Measurements from ENCODE around the gene RIPOR3. TPM values are rescaled to one million over a fixed set of nuclear protein-coding genes. Genes with fewer than 3 reads are reported as not detected.

Gene RIPOR3
- total RNA-seq, 2 donors from 2014 or later, result 0.46 to 1.4 TPM

DNA sequence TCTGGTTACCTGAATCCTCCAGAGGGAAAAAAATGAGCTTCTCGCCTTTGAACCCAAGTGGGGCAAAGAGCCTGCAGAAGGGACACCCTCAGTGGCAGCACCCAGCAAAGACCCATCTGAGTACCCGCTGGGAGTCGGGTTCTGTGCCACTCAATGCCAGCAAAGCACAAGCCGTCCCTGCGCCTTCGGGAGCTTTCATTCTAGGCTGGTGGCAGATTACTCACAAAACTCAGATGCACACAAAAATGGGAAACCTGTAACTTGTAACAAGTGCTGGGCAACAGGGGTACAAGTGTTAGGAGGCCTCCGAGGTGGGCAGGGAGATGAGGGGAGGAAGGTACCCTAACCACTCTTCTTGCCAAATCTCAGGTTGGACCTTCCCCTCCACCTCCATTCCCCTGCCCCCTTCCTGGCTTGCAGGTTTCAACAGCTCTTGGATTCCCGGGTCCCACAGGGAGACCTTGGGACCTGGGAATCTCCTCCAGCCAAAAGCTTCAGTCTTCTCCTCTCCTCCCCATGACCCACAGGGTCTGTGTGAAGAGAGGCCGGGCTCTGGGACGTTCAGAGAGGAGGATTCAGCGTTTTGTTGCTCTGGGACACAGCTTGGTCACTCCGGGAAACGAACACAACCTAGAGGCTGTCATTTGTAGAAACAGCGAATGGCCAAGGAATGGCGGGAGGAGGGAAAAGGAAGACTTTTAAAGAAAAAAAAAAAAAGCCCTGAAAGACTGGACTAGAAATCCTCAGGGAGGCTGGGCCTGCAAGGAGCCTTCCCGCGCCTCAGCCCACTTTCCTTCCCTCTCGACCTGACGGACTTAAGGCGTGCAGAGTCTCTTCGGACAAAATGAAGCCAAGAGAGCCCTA lies 38.8 kb upstream of the RIPOR3 start:
- H3K4me1 ChIP-seq (ENCODE audit: control insufficient read depth, insufficient read depth, low read length), result no peaks in the 10 kb centered on the region
- Mint-ChIP-seq H3K27me3 (ENCODE audit: insufficient read depth) (peaks cover 2% of the 10 kb centered on the region), H3K36me3 (ENCODE audit: low read depth) (peaks cover 15% of the 10 kb centered on the region), H3K9me3 (no peaks in the 10 kb centered on the region), H3K4me1 (peaks cover 22% of the 10 kb centered on the region), H3K4me3 (peak overlapping the region; percentile 88), H3K27ac (peak overlapping the region; percentile 95)
- 35 to 54% methylated on average over 10 to 21 of the region's 21 CpGs for WGBS, 2 experiments (ENCODE audit: insufficient coverage in 1 of 2, insufficient read length in 1 of 2)
- peak overlapping the region; percentile 56 for H3K9ac ChIP-seq (ENCODE audit: extremely low read depth, low read length, poor library complexity, severe bottlenecking)
- H3K36me3 ChIP-seq (ENCODE audit: control insufficient read depth, insufficient read depth, low read length), result peaks cover 9% of the 10 kb centered on the region
- TF ChIP-seq, protein P1, sequence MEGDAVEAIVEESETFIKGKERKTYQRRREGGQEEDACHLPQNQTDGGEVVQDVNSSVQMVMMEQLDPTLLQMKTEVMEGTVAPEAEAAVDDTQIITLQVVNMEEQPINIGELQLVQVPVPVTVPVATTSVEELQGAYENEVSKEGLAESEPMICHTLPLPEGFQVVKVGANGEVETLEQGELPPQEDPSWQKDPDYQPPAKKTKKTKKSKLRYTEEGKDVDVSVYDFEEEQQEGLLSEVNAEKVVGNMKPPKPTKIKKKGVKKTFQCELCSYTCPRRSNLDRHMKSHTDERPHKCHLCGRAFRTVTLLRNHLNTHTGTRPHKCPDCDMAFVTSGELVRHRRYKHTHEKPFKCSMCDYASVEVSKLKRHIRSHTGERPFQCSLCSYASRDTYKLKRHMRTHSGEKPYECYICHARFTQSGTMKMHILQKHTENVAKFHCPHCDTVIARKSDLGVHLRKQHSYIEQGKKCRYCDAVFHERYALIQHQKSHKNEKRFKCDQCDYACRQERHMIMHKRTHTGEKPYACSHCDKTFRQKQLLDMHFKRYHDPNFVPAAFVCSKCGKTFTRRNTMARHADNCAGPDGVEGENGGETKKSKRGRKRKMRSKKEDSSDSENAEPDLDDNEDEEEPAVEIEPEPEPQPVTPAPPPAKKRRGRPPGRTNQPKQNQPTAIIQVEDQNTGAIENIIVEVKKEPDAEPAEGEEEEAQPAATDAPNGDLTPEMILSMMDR (conservative IDR thresholded peaks at IDR 0.05), result no peak
- no peaks in the 10 kb centered on the region for H3K9me3 ChIP-seq (ENCODE audit: control insufficient read depth, low read length)
- peak; percentile 73 for DNase-seq
- peak overlapping the region; percentile 72 for H3K27ac ChIP-seq (ENCODE audit: low read depth, low read length)
- no peaks in the 10 kb centered on the region for H3K27me3 ChIP-seq (ENCODE audit: control insufficient read depth, insufficient read depth, low read length, poor library complexity, severe bottlenecking)
- peak overlapping the region; percentile 86 for H3K4me3 ChIP-seq (ENCODE audit: low read length)

DNA sequence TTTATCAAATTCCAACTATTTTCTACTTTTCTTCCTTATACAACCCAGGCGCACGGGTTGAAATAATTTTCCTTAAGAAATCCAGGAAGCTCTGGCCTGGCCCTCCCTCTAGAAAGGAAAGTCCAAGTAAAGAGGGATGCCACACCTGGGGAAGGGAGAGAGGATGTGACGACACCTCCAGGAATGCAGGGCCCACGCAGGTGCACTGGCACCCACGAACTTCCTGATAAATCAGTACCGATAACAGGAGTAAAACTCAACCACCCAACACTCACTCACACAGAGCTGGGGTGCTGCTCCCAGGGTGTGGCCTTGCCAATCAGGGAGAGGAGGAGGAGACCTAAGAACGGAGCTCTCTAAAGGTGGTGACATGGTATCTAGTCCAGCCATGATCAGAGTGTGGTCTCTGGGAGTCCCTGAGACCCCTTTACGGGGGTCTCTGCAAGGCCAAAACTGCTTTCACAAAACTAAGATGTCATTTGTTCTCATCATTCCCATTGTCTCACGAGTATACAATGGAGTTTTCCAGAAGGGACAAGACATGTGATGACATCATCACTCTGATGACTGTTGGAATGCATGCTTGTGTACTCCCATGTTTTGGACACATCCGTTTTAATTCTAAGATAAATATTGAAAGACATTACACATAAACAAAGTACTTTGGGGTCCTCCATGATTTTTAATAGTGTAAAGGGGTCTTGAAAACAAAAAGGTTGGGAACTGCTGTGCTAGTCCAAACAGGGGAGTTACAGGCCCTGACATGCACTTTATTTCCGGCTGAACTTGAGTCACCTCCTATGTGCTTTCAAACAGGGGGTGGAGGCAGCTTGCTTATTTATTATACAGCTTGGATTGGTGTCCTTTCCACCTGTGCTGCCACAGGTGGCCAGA lies 37.9 kb upstream of the RIPOR3 start:
- 87 to 90% methylated on average over 3 to 9 of the region's 11 CpGs for WGBS, 2 experiments (ENCODE audit: insufficient coverage in 1 of 2, insufficient read length in 1 of 2)
- Histone ChIP-seq H3K36me3 (ENCODE audit: control insufficient read depth, insufficient read depth, low read length) (peaks cover 5% of the 10 kb centered on the region), H3K27ac (ENCODE audit: low read depth, low read length) (no peak overlapping the region), H3K4me3 (ENCODE audit: low read length) (no peak overlapping the region), H3K9ac (ENCODE audit: extremely low read depth, low read length, poor library complexity, severe bottlenecking) (peak overlapping the region; percentile 56), H3K27me3 (ENCODE audit: control insufficient read depth, insufficient read depth, low read length, poor library complexity, severe bottlenecking) (no peaks in the 10 kb centered on the region), H3K9me3 (ENCODE audit: control insufficient read depth, low read length) (no peaks in the 10 kb centered on the region), H3K4me1 (ENCODE audit: control insufficient read depth, insufficient read depth, low read length) (peaks cover 4% of the 10 kb centered on the region)
- peak; percentile 41 for DNase-seq
- TF ChIP-seq, protein P1 (conservative IDR thresholded peaks at IDR 0.05), result no peak
- H3K4me1 Mint-ChIP-seq, result peaks cover 20% of the 10 kb centered on the region
- peaks cover 7% of the 10 kb centered on the region for H3K36me3 Mint-ChIP-seq (ENCODE audit: low read depth)
- H3K27me3 Mint-ChIP-seq (ENCODE audit: insufficient read depth), result peaks cover 2% of the 10 kb centered on the region
- peak overlapping the region; percentile 88 for H3K4me3 Mint-ChIP-seq
- H3K27ac Mint-ChIP-seq, result no peak overlapping the region
- no peaks in the 10 kb centered on the region for H3K9me3 Mint-ChIP-seq

DNA sequence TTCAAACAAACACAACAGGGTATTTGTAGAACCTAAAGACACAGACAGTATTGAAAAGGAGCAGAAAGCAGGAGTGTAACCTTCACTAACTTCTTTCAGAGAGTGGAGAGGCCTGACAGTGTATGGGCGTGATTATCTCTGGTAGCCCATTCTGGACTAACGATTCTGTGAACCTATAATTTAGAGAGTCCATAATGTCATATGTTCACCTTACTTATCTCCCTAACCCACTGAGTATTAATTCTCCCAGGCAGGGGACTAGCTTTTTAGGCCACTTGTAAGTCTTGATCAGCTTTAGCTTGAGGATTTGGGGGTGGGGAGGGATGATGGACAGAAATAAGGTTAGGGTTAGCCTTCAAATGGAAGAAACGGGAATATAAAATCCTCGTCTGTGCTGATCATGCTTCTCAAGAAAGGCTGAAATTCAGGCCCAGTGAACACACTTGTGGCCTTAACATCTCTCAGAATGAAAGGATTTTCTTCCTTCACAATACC lies 37.2 kb upstream of the RIPOR3 start:
- no peaks in the 10 kb centered on the region for H3K9me3 Mint-ChIP-seq
- Histone ChIP-seq H3K9ac (ENCODE audit: extremely low read depth, low read length, poor library complexity, severe bottlenecking) (no peak overlapping the region), H3K9me3 (ENCODE audit: control insufficient read depth, low read length) (no peaks in the 10 kb centered on the region), H3K4me3 (ENCODE audit: low read length) (no peak overlapping the region), H3K4me1 (ENCODE audit: control insufficient read depth, insufficient read depth, low read length) (peaks cover 4% of the 10 kb centered on the region), H3K27ac (ENCODE audit: low read depth, low read length) (no peak overlapping the region), H3K27me3 (ENCODE audit: control insufficient read depth, insufficient read depth, low read length, poor library complexity, severe bottlenecking) (no peaks in the 10 kb centered on the region), H3K36me3 (ENCODE audit: control insufficient read depth, insufficient read depth, low read length) (no peaks in the 10 kb centered on the region)
- H3K27ac Mint-ChIP-seq, result no peak overlapping the region
- peaks cover 2% of the 10 kb centered on the region for H3K27me3 Mint-ChIP-seq (ENCODE audit: insufficient read depth)
- DNase-seq, result peak; percentile 31
- no peak overlapping the region for H3K4me3 Mint-ChIP-seq
- H3K4me1 Mint-ChIP-seq, result peaks cover 19% of the 10 kb centered on the region
- 86 to 90% methylated on average over 3 to 4 of the region's 4 CpGs for WGBS, 2 experiments (ENCODE audit: insufficient coverage in 1 of 2, insufficient read length in 1 of 2)
- TF ChIP-seq, protein P1 (conservative IDR thresholded peaks at IDR 0.05), result no peak
- peaks cover 3% of the 10 kb centered on the region for H3K36me3 Mint-ChIP-seq (ENCODE audit: low read depth)
